HEK293 (cell line): ENCODE measurements around the gene MSI2.
A peak's percentile ranks its signal among the peaks of the same experiment; 100 is the strongest.

Experiments used
- FEZF1 ChIP-seq: fragments of 450-650 bp; formaldehyde crosslinking; IDR thresholded peaks from 2 replicates; pipeline ENCODE4 v1.5.1; 2016; ENCODE audit warnings: missing biosample characterization, missing genetic modification characterization
- GLIS1 ChIP-seq: fragments of 450-650 bp; formaldehyde crosslinking; IDR thresholded peaks from 2 replicates; pipeline ENCODE4 v1.5.1; 2016; ENCODE audit warnings: missing biosample characterization, missing genetic modification characterization
- HOXD13 ChIP-seq: sonication (generic); formaldehyde crosslinking; IDR thresholded peaks from 2 replicates; pipeline ENCODE4 v1.8.0; 2022; ENCODE audit warnings: missing genetic modification reagents, borderline replicate concordance
- IKZF3 ChIP-seq: fragments of 450-650 bp; IDR thresholded peaks from 2 replicates; pipeline ENCODE4 v1.5.0; 2018; ENCODE audit warnings: missing biosample characterization, mild to moderate bottlenecking, missing genetic modification characterization, moderate library complexity
- MYNN ChIP-seq: fragments of 450-650 bp; formaldehyde crosslinking; IDR thresholded peaks from 2 replicates; pipeline ENCODE4 v1.5.1; 2016; ENCODE audit warnings: missing biosample characterization, missing genetic modification characterization, borderline replicate concordance
- REPIN1 ChIP-seq: fragments of 450-650 bp; formaldehyde crosslinking; IDR thresholded peaks from 2 replicates; pipeline ENCODE4 v1.5.1; 2017; ENCODE audit warnings: missing biosample characterization, missing genetic modification characterization, low read depth
- SP7 ChIP-seq: fragments of 450-650 bp; formaldehyde crosslinking; IDR thresholded peaks from 2 replicates; pipeline ENCODE4 v1.5.1; 2016; ENCODE audit warnings: missing biosample characterization, missing genetic modification characterization
- TRIM28 ChIP-seq: IDR thresholded peaks from 2 replicates; pipeline ENCODE4 v1.6.1; 2011; ENCODE audit warnings: low read length, control low read depth, borderline replicate concordance
- WT1 ChIP-seq: fragments of 450-650 bp; formaldehyde crosslinking; IDR thresholded peaks from 2 replicates; pipeline ENCODE4 v1.5.1; 2016; ENCODE audit warnings: missing biosample characterization, missing genetic modification characterization
- ZBTB17 ChIP-seq: fragments of 450-650 bp; formaldehyde crosslinking; IDR thresholded peaks from 2 replicates; pipeline ENCODE4 v1.5.1; 2016; ENCODE audit warnings: missing biosample characterization, missing genetic modification characterization
- ZEB2 ChIP-seq: fragments of 450-650 bp; formaldehyde crosslinking; IDR thresholded peaks from 2 replicates; pipeline ENCODE4 v1.5.1; 2016; ENCODE audit warnings: missing biosample characterization, missing genetic modification characterization
- ZNF23 ChIP-seq: fragments of 450-650 bp; formaldehyde crosslinking; IDR thresholded peaks from 2 replicates; pipeline ENCODE4 v1.5.1; 2016; ENCODE audit warnings: missing biosample characterization, missing genetic modification characterization, borderline replicate concordance
- ZNF335 ChIP-seq: fragments of 450-650 bp; formaldehyde crosslinking; conservative IDR thresholded peaks from 2 replicates; pipeline ENCODE4 v1.5.1; 2016; ENCODE audit warnings: missing biosample characterization, missing genetic modification characterization
- ZNF341 ChIP-seq: fragments of 450-650 bp; formaldehyde crosslinking; IDR thresholded peaks from 2 replicates; pipeline ENCODE4; 2016; ENCODE audit warnings: low read depth, missing biosample characterization, missing genetic modification characterization
- ZNF366 ChIP-seq: fragments of 450-650 bp; formaldehyde crosslinking; conservative IDR thresholded peaks from 2 replicates; pipeline ENCODE4 v1.5.1; 2016; ENCODE audit warnings: missing biosample characterization, missing genetic modification characterization
- ZNF394 ChIP-seq: fragments of 450-650 bp; formaldehyde crosslinking; IDR thresholded peaks from 2 replicates; pipeline ENCODE4 v1.5.1; 2016; ENCODE audit warnings: missing biosample characterization, missing genetic modification characterization, mild to moderate bottlenecking, moderate library complexity, borderline replicate concordance
- ZNF423 ChIP-seq: fragments of 450-650 bp; formaldehyde crosslinking; IDR thresholded peaks from 2 replicates; pipeline ENCODE4 v1.5.1; 2016; ENCODE audit warnings: missing biosample characterization, missing genetic modification characterization
- ZNF48 ChIP-seq: fragments of 450-650 bp; formaldehyde crosslinking; IDR thresholded peaks from 2 replicates; pipeline ENCODE4 v1.5.1; 2016; ENCODE audit warnings: missing biosample characterization, missing genetic modification characterization
- ZNF501 ChIP-seq: fragments of 450-650 bp; formaldehyde crosslinking; IDR thresholded peaks from 2 replicates; pipeline ENCODE4 v1.5.1; 2016; ENCODE audit warnings: missing biosample characterization, missing genetic modification characterization
- ZNF558 ChIP-seq: fragments of 450-650 bp; formaldehyde crosslinking; IDR thresholded peaks from 2 replicates; pipeline ENCODE4 v1.5.1; 2016; ENCODE audit warnings: missing biosample characterization, missing genetic modification characterization
- ZNF560 ChIP-seq: fragments of 450-650 bp; formaldehyde crosslinking; IDR thresholded peaks from 2 replicates; pipeline ENCODE4 v1.5.1; 2017; ENCODE audit warnings: missing biosample characterization, missing genetic modification characterization, borderline replicate concordance
- ZNF596 ChIP-seq: fragments of 450-650 bp; IDR thresholded peaks from 2 replicates; pipeline ENCODE4 v1.5.0; 2018; ENCODE audit warnings: missing biosample characterization, mild to moderate bottlenecking, missing genetic modification characterization, moderate library complexity
- ZNF600 ChIP-seq: fragments of 450-650 bp; formaldehyde crosslinking; IDR thresholded peaks from 2 replicates; pipeline ENCODE4 v1.5.1; 2016; ENCODE audit warnings: missing biosample characterization, missing genetic modification characterization
- ZNF660 ChIP-seq: fragments of 450-650 bp; IDR thresholded peaks from 2 replicates; pipeline ENCODE4 v1.5.1; 2018; ENCODE audit warnings: missing biosample characterization, mild to moderate bottlenecking, missing genetic modification characterization
- ZNF664 ChIP-seq: fragments of 450-650 bp; formaldehyde crosslinking; IDR thresholded peaks from 2 replicates; pipeline ENCODE4 v1.5.1; 2016; ENCODE audit warnings: missing biosample characterization, missing genetic modification characterization
- ZNF843 ChIP-seq: fragments of 450-650 bp; formaldehyde crosslinking; IDR thresholded peaks from 2 replicates; pipeline ENCODE4 v1.5.1; 2016; ENCODE audit warnings: missing biosample characterization, missing genetic modification characterization
- ZSCAN30 ChIP-seq: fragments of 450-650 bp; IDR thresholded peaks from 2 replicates; pipeline ENCODE4 v1.5.1; 2018; ENCODE audit warnings: missing biosample characterization, mild to moderate bottlenecking, missing genetic modification characterization, moderate library complexity
- ZXDB ChIP-seq: fragments of 450-650 bp; formaldehyde crosslinking; IDR thresholded peaks from 2 replicates; pipeline ENCODE4 v1.5.1; 2016; ENCODE audit warnings: missing biosample characterization, missing genetic modification characterization
- TF ChIP-seq, protein P1 (sequence below): fragments of 450-650 bp; IDR thresholded peaks from 2 replicates; pipeline ENCODE4 v1.5.1; 2018; ENCODE audit warnings: missing biosample characterization, mild to moderate bottlenecking, missing genetic modification characterization
- TF ChIP-seq, protein P2 (sequence below): fragments of 450-650 bp; formaldehyde crosslinking; IDR thresholded peaks from 2 replicates; pipeline ENCODE4 v1.5.1; 2016; ENCODE audit warnings: missing biosample characterization, missing genetic modification characterization
- TF ChIP-seq, protein P3 (sequence below): fragments of 450-650 bp; formaldehyde crosslinking; IDR thresholded peaks from 2 replicates; pipeline ENCODE4 v1.5.1; 2017; ENCODE audit warnings: missing biosample characterization, missing genetic modification characterization
- TF ChIP-seq, protein P4 (sequence below): fragments of 450-650 bp; formaldehyde crosslinking; IDR thresholded peaks from 2 replicates; pipeline ENCODE4 v1.5.1; 2016; ENCODE audit warnings: missing biosample characterization, missing genetic modification characterization
- TF ChIP-seq, protein P5 (sequence below): fragments of 450-650 bp; formaldehyde crosslinking; IDR thresholded peaks from 2 replicates; pipeline ENCODE4 v1.5.1; 2017; ENCODE audit warnings: missing biosample characterization, missing genetic modification characterization
- TF ChIP-seq, protein P6 (sequence below): fragments of 450-650 bp; formaldehyde crosslinking; IDR thresholded peaks from 2 replicates; pipeline ENCODE4 v1.5.1; 2016; ENCODE audit warnings: missing biosample characterization, missing genetic modification characterization

MSI2 gene

DNA sequence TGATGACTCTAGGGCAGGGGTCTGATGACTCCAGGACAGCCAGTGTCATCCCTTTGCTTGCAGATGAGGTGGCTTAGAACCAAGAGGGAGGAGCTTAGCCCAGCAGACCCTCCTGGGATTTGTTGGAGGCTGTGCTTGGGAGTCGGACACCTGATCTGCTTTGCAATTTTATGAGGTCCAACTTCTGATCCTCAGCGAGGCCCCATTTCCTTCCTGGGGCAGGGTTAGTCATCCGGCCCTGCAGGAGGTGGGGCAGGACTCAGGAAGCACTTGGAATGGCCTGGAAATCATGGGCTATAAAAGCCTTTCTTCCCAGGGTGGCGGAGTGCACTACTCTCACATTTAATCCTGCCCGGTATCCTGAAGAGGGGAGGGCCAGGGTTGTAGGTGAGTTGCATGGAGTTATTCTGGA is 168.5 kb downstream of the MSI2 start (continued):
- TF ChIP-seq, protein P1, sequence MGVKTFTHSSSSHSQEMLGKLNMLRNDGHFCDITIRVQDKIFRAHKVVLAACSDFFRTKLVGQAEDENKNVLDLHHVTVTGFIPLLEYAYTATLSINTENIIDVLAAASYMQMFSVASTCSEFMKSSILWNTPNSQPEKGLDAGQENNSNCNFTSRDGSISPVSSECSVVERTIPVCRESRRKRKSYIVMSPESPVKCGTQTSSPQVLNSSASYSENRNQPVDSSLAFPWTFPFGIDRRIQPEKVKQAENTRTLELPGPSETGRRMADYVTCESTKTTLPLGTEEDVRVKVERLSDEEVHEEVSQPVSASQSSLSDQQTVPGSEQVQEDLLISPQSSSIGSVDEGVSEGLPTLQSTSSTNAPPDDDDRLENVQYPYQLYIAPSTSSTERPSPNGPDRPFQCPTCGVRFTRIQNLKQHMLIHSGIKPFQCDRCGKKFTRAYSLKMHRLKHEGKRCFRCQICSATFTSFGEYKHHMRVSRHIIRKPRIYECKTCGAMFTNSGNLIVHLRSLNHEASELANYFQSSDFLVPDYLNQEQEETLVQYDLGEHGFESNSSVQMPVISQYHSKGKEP (tag by site-specific recombination), result peak; percentile 76; the same call in 1 of the 2 replicates
- peak; percentile 84 for TF ChIP-seq ZNF843
- TF ChIP-seq, protein P2, sequence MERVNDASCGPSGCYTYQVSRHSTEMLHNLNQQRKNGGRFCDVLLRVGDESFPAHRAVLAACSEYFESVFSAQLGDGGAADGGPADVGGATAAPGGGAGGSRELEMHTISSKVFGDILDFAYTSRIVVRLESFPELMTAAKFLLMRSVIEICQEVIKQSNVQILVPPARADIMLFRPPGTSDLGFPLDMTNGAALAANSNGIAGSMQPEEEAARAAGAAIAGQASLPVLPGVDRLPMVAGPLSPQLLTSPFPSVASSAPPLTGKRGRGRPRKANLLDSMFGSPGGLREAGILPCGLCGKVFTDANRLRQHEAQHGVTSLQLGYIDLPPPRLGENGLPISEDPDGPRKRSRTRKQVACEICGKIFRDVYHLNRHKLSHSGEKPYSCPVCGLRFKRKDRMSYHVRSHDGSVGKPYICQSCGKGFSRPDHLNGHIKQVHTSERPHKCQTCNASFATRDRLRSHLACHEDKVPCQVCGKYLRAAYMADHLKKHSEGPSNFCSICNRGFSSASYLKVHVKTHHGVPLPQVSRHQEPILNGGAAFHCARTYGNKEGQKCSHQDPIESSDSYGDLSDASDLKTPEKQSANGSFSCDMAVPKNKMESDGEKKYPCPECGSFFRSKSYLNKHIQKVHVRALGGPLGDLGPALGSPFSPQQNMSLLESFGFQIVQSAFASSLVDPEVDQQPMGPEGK (tag by site-specific recombination), result peak; percentile 83
- TF ChIP-seq, protein P3, sequence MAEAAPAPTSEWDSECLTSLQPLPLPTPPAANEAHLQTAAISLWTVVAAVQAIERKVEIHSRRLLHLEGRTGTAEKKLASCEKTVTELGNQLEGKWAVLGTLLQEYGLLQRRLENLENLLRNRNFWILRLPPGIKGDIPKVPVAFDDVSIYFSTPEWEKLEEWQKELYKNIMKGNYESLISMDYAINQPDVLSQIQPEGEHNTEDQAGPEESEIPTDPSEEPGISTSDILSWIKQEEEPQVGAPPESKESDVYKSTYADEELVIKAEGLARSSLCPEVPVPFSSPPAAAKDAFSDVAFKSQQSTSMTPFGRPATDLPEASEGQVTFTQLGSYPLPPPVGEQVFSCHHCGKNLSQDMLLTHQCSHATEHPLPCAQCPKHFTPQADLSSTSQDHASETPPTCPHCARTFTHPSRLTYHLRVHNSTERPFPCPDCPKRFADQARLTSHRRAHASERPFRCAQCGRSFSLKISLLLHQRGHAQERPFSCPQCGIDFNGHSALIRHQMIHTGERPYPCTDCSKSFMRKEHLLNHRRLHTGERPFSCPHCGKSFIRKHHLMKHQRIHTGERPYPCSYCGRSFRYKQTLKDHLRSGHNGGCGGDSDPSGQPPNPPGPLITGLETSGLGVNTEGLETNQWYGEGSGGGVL (tag by site-specific recombination), result peak; percentile 57; the same call in 1 of the 2 replicates
- TF ChIP-seq ZNF423 (tag by site-specific recombination), result 0 out of 2 replicates have a peak, but pooled peaks have one; percentile 39
- peak; percentile 62 for TF ChIP-seq FEZF1
- peak; percentile 82 for TF ChIP-seq ZNF341 (tag by site-specific recombination)
- no peak for TF ChIP-seq ZNF558 (tag by site-specific recombination)
- peak; percentile 76 for TF ChIP-seq ZNF366 (tag by site-specific recombination)
- TF ChIP-seq ZBTB17 (tag by site-specific recombination), result peak; percentile 62
- peak; percentile 75 for TF ChIP-seq TRIM28
- TF ChIP-seq ZNF23 (tag by site-specific recombination), result peak; percentile 54; the same call in 1 of the 2 replicates
- peak; percentile 85 for TF ChIP-seq ZNF600
- TF ChIP-seq, protein P4, sequence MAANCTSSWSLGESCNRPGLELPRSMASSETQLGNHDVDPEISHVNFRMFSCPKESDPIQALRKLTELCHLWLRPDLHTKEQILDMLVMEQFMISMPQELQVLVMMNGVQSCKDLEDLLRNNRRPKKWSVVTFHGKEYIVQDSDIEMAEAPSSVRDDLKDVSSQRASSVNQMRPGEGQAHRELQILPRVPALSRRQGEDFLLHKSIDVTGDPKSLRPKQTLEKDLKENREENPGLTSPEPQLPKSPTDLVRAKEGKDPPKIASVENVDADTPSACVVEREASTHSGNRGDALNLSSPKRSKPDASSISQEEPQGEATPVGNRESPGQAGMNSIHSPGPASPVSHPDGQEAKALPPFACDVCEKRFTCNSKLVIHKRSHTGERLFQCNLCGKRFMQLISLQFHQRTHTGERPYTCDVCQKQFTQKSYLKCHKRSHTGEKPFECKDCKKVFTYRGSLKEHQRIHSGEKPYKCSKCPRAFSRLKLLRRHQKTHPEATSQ, result no peak
- TF ChIP-seq ZSCAN30 (tag by site-specific recombination), result 0 out of 2 replicates have a peak, but pooled peaks have one; percentile 18
- peak; percentile 69; the same call in 1 of the 2 replicates for TF ChIP-seq ZXDB (tag by site-specific recombination)
- TF ChIP-seq HOXD13, result peak; percentile 81
- peak; percentile 33; the same call in 1 of the 2 replicates for TF ChIP-seq ZEB2 (tag by site-specific recombination)
- peak; percentile 43 for TF ChIP-seq ZNF335 (tag by site-specific recombination)
- TF ChIP-seq, protein P5, sequence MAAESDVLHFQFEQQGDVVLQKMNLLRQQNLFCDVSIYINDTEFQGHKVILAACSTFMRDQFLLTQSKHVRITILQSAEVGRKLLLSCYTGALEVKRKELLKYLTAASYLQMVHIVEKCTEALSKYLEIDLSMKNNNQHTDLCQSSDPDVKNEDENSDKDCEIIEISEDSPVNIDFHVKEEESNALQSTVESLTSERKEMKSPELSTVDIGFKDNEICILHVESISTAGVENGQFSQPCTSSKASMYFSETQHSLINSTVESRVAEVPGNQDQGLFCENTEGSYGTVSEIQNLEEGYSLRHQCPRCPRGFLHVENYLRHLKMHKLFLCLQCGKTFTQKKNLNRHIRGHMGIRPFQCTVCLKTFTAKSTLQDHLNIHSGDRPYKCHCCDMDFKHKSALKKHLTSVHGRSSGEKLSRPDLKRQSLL, result no peak
- peak; percentile 59 for TF ChIP-seq WT1 (tag by site-specific recombination)
- TF ChIP-seq ZNF560 (tag by site-specific recombination), result no peak
- TF ChIP-seq ZNF596 (tag by site-specific recombination), result no peak
- TF ChIP-seq SP7, result peak; percentile 91
- no peak for TF ChIP-seq REPIN1 (tag by site-specific recombination)
- peak; percentile 61; the same call in 1 of the 2 replicates for TF ChIP-seq ZNF501 (tag by site-specific recombination)
- peak; percentile 88 for TF ChIP-seq IKZF3 (tag by site-specific recombination)
- TF ChIP-seq ZNF394 (tag by site-specific recombination), result no peak
- TF ChIP-seq GLIS1, result peak; percentile 93
- TF ChIP-seq, protein P6, sequence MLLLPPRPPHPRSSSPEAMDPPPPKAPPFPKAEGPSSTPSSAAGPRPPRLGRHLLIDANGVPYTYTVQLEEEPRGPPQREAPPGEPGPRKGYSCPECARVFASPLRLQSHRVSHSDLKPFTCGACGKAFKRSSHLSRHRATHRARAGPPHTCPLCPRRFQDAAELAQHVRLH (tag by site-specific recombination), result no peak
- TF ChIP-seq ZNF660 (tag by site-specific recombination), result 0 out of 2 replicates have a peak, but pooled peaks have one; percentile 77
- TF ChIP-seq MYNN, result 0 out of 2 replicates have a peak, but pooled peaks have one; percentile 8
- peak; percentile 88; the same call in 1 of the 2 replicates for TF ChIP-seq ZNF664
- TF ChIP-seq ZNF48 (tag by site-specific recombination), result no peak
